ENCODE data around the gene XK.

DNA sequence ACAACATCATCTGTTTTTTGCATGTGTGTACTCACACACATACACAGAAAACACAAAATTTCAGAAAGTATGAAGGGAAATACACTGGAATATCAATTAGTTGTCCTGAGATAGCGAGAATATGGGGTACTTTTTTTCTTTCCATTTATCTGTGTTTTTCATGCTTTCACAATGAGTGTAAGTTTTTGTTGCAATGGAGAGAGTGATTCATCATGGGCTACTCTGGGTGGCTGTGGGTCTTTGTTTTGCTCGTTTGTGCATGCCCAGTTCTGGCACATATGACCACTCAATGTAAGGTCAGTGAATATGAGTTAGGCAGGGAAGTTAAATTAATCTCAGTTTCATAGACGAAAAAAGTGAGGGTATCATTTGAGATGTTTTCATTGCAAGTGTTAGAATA lies 26.9 kb downstream of the XK start:
- TF ChIP-seq EZH2phosphoT487 (IDR thresholded peaks at IDR 0.05; ENCODE audit: unreplicated experiment), result no peak
- TF ChIP-seq, protein P1, sequence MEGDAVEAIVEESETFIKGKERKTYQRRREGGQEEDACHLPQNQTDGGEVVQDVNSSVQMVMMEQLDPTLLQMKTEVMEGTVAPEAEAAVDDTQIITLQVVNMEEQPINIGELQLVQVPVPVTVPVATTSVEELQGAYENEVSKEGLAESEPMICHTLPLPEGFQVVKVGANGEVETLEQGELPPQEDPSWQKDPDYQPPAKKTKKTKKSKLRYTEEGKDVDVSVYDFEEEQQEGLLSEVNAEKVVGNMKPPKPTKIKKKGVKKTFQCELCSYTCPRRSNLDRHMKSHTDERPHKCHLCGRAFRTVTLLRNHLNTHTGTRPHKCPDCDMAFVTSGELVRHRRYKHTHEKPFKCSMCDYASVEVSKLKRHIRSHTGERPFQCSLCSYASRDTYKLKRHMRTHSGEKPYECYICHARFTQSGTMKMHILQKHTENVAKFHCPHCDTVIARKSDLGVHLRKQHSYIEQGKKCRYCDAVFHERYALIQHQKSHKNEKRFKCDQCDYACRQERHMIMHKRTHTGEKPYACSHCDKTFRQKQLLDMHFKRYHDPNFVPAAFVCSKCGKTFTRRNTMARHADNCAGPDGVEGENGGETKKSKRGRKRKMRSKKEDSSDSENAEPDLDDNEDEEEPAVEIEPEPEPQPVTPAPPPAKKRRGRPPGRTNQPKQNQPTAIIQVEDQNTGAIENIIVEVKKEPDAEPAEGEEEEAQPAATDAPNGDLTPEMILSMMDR (conservative IDR thresholded peaks at IDR 0.05; ENCODE audit: low read depth in 2 of 2), result no peak
- TF ChIP-seq JUNB (IDR thresholded peaks at IDR 0.05; ENCODE audit: unreplicated experiment), result no peak

Measured in GM23338 (cell line).